Loucy (cell line): ENCODE data around the gene TP63.

Experiments used
- H2AFZ ChIP-seq: fragments of 200-600 bp; sonication (generic); 2 replicates; pipeline ENCODE4 v1.6.0; 2016; ENCODE audit warnings: antibody characterized with exemption, mild to moderate bottlenecking, low read length, moderate library complexity
- H3F3A ChIP-seq: fragments of 200-600 bp; 2 replicates; pipeline ENCODE4 v1.6.0; 2016; ENCODE audit warnings: antibody characterized with exemption, low read depth, mild to moderate bottlenecking
- H3K27me3 ChIP-seq: fragments of 200-600 bp; sonication (generic); 2 replicates; pipeline ENCODE4 v1.6.1; 2014; ENCODE audit warnings: low read length, mild to moderate bottlenecking; ENCODE audit not compliant: insufficient read depth, poor library complexity, severe bottlenecking
- H3K36me3 ChIP-seq: fragments of 200-600 bp; sonication (generic); 2 replicates; pipeline ENCODE4 v1.6.1; 2016; ENCODE audit warnings: low read length; ENCODE audit not compliant: insufficient read depth
- H3K4me1 ChIP-seq: fragments of 200-600 bp; sonication (generic); 2 replicates; pipeline ENCODE4 v1.5.1; 2014; ENCODE audit warnings: low read length, mild to moderate bottlenecking; ENCODE audit not compliant: insufficient read depth, poor library complexity, severe bottlenecking
- H3K4me2 ChIP-seq: fragments of 200-600 bp; sonication (generic); 2 replicates; pipeline ENCODE4 v1.6.0; 2014; ENCODE audit warnings: antibody characterized with exemption, low read length, low read depth, mild to moderate bottlenecking; ENCODE audit not compliant: poor library complexity, severe bottlenecking
- H3K4me3 ChIP-seq: fragments of 200-600 bp; sonication (generic); 2 replicates; pipeline ENCODE4 v1.5.1; 2014; ENCODE audit warnings: low read length, mild to moderate bottlenecking, mixed read lengths; ENCODE audit not compliant: poor library complexity, severe bottlenecking
- H3K79me2 ChIP-seq: fragments of 200-600 bp; sonication (generic); 2 replicates; pipeline ENCODE4 v1.6.1; 2014; ENCODE audit warnings: low read length; ENCODE audit not compliant: insufficient read depth
- H3K9ac ChIP-seq: fragments of 200-600 bp; sonication (generic); 2 replicates; pipeline ENCODE4 v1.6.0; 2014; ENCODE audit warnings: mild to moderate bottlenecking, low read depth, low read length, moderate library complexity; ENCODE audit not compliant: poor library complexity, severe bottlenecking
- H3K9me2 ChIP-seq: fragments of 200-600 bp; sonication (generic); replicated peaks from 2 replicates; pipeline ENCODE4 v1.6.1; 2016; ENCODE audit warnings: low read depth, low read length, mixed read lengths
- H3K9me3 ChIP-seq: fragments of 200-600 bp; sonication (generic); 2 replicates; pipeline ENCODE4 v1.6.1; 2014; ENCODE audit warnings: mild to moderate bottlenecking, antibody characterized with exemption, low read length, low read depth; ENCODE audit not compliant: insufficient read depth
- H4K20me1 ChIP-seq: fragments of 200-600 bp; sonication (generic); 2 replicates; pipeline ENCODE4 v1.6.0; 2014; ENCODE audit warnings: antibody characterized with exemption, low read length, mild to moderate bottlenecking; ENCODE audit not compliant: insufficient read depth, poor library complexity, severe bottlenecking
- CTCF ChIP-seq: fragments of 200-600 bp; sonication (generic); conservative IDR thresholded peaks from 2 replicates; pipeline ENCODE4 v1.5.1; 2014; ENCODE audit warnings: mild to moderate bottlenecking, antibody characterized with exemption, low read length
- EZH2phosphoT487 ChIP-seq: fragments of 200-600 bp; IDR thresholded peaks from 2 replicates; pipeline ENCODE4 v1.6.1; 2018; ENCODE audit warnings: antibody characterized with exemption, mild to moderate bottlenecking, moderate library complexity, borderline replicate concordance

The TP63 gene

GRCh38 chr3:189822726-189823125, 191.5 kb downstream of the TP63 start:
- H3K9me3 ChIP-seq = no peaks in the 10 kb centered on the region
- no peaks in the 10 kb centered on the region for H3K36me3 ChIP-seq
- H3K9me2 ChIP-seq = no peaks in the 10 kb centered on the region
- no peaks in the 10 kb centered on the region for H4K20me1 ChIP-seq
- H3F3A ChIP-seq = no peaks in the 10 kb centered on the region
- H3K4me2 ChIP-seq = no peak overlapping the region
- TF ChIP-seq CTCF (peak; percentile 64), EZH2phosphoT487 (no peak)
- peak overlapping the region; percentile 43 for H2AFZ ChIP-seq
- H3K4me3 ChIP-seq = no peak overlapping the region
- peaks cover 12% of the 10 kb centered on the region for H3K4me1 ChIP-seq
- no peaks in the 10 kb centered on the region for H3K79me2 ChIP-seq
- no peak overlapping the region for H3K9ac ChIP-seq
- H3K27me3 ChIP-seq = no peaks in the 10 kb centered on the region

GRCh38 chr3:189824629-189825312, 193.6 kb downstream of the TP63 start:
- TF ChIP-seq CTCF = no peak
- TF ChIP-seq EZH2phosphoT487 = no peak
- H3K4me2 ChIP-seq = no peak overlapping the region
- no peaks in the 10 kb centered on the region for H4K20me1 ChIP-seq
- H2AFZ ChIP-seq = no peak overlapping the region
- H3K9ac ChIP-seq = no peak overlapping the region
- H3K4me1 ChIP-seq = peaks cover 17% of the 10 kb centered on the region
- H3K9me3 ChIP-seq = no peaks in the 10 kb centered on the region
- H3K4me3 ChIP-seq = no peak overlapping the region
- no peaks in the 10 kb centered on the region for H3K36me3 ChIP-seq
- no peaks in the 10 kb centered on the region for H3F3A ChIP-seq
- no peaks in the 10 kb centered on the region for H3K27me3 ChIP-seq
- no peaks in the 10 kb centered on the region for H3K79me2 ChIP-seq
- H3K9me2 ChIP-seq = no peaks in the 10 kb centered on the region

- no peaks in the 10 kb centered on the region for H3K79me2 ChIP-seq
- no peak overlapping the region for H3K4me3 ChIP-seq
- H3K4me1 ChIP-seq = peaks cover 17% of the 10 kb centered on the region
- TF ChIP-seq EZH2phosphoT487 (no peak), CTCF (no peak)
- no peaks in the 10 kb centered on the region for H3K27me3 ChIP-seq
- H3K9ac ChIP-seq = no peak overlapping the region
- H3F3A ChIP-seq = no peaks in the 10 kb centered on the region
- no peak overlapping the region for H3K4me2 ChIP-seq
- H3K9me3 ChIP-seq = no peaks in the 10 kb centered on the region
- H3K9me2 ChIP-seq = no peaks in the 10 kb centered on the region
- no peaks in the 10 kb centered on the region for H4K20me1 ChIP-seq
- no peaks in the 10 kb centered on the region for H3K36me3 ChIP-seq
- no peak overlapping the region for H2AFZ ChIP-seq
These were observed 195.4 kb downstream of the TP63 start for GRCh38 chr3:189826566-189826965.
